Neural cell (in vitro differentiated cells): ENCODE data around the gene CENPP. TPM values are rescaled to one million over a fixed set of nuclear protein-coding genes. Genes with fewer than 3 reads are reported as not detected.

Experiments
- H2AFZ ChIP-seq: fragments of 200-600, 300-800 bp; sonication (generic), shearing (Covaris generic); 2 replicates; pipeline ENCODE4 v1.6.0; 2014; ENCODE audit warnings: low read depth, mild to moderate bottlenecking, antibody characterized with exemption, low read length, moderate library complexity
- H3F3A ChIP-seq: fragments of 200-600 bp; shearing (Covaris generic); 2 replicates; pipeline ENCODE4 v1.6.1; 2016; ENCODE audit warnings: mild to moderate bottlenecking, moderate library complexity, mixed read lengths, antibody characterized with exemption, low read length; ENCODE audit not compliant: insufficient read depth, poor library complexity, severe bottlenecking
- H3K27ac ChIP-seq: fragments of 200-600, 300-800 bp; sonication (generic), shearing (Covaris generic); 2 replicates; pipeline ENCODE4 v1.5.1; 2014; ENCODE audit warnings: mild to moderate bottlenecking, low read length, moderate library complexity
- H3K27me3 ChIP-seq: fragments of 300-800, 200-600 bp; sonication (generic), shearing (Covaris generic); 2 replicates; pipeline ENCODE4 v1.6.0; 2014; ENCODE audit warnings: mild to moderate bottlenecking, low read depth, low read length, moderate library complexity; ENCODE audit not compliant: insufficient read depth
- H3K36me3 ChIP-seq: fragments of 300-800, 200-600 bp; sonication (generic), shearing (Covaris generic); 2 replicates; pipeline ENCODE4 v1.5.1; 2014; ENCODE audit warnings: mild to moderate bottlenecking, antibody characterized with exemption, low read length, moderate library complexity; ENCODE audit not compliant: insufficient read depth
- H3K4me2 ChIP-seq: fragments of 300-800, 200-600 bp; sonication (generic), shearing (Covaris generic); 2 replicates; pipeline ENCODE4 v1.6.0; 2014; ENCODE audit warnings: mild to moderate bottlenecking, low read length
- H3K4me3 ChIP-seq: fragments of 300-800, 200-600 bp; sonication (generic), shearing (Covaris generic); 2 replicates; pipeline ENCODE4 v1.5.1; 2014; ENCODE audit warnings: mild to moderate bottlenecking, low read length, moderate library complexity
- H3K79me2 ChIP-seq: fragments of 200-600 bp; shearing (Covaris generic); replicated peaks from 2 replicates; pipeline ENCODE4 v1.6.0; 2014; ENCODE audit warnings: mild to moderate bottlenecking, low read length, moderate library complexity; ENCODE audit not compliant: insufficient read depth
- H3K9ac ChIP-seq: fragments of 300-800, 200-600 bp; sonication (generic), shearing (Covaris generic); 2 replicates; pipeline ENCODE4 v1.6.1; 2016; ENCODE audit warnings: mild to moderate bottlenecking, low read length, mixed read lengths
- H3K9me2 ChIP-seq: fragments of 200-600 bp; shearing (Covaris generic); 2 replicates; pipeline ENCODE4 v1.6.1; 2016; ENCODE audit warnings: mild to moderate bottlenecking, low read length, mixed read lengths; ENCODE audit not compliant: insufficient read depth
- H3K9me3 ChIP-seq: fragments of 200-600, 300-800 bp; sonication (generic), shearing (Covaris generic); 2 replicates; pipeline ENCODE4 v1.6.1; 2016; ENCODE audit warnings: mild to moderate bottlenecking, mixed run types, low read length, moderate library complexity, mixed read lengths
- H4K20me1 ChIP-seq: fragments of 200-600 bp; shearing (Covaris generic); 2 replicates; pipeline ENCODE4 v1.6.1; 2016; ENCODE audit warnings: mild to moderate bottlenecking, mixed run types; ENCODE audit not compliant: insufficient read depth
- CTCF ChIP-seq: fragments of 450-650 bp; IDR thresholded peaks from 2 replicates; pipeline ENCODE4 v1.5.1; 2014; ENCODE audit warnings: antibody characterized with exemption, mild to moderate bottlenecking, moderate library complexity; ENCODE audit not compliant: poor library complexity, severe bottlenecking
- EP300 ChIP-seq: fragments of 450-650 bp; conservative IDR thresholded peaks from 2 replicates; pipeline ENCODE4 v1.6.1; 2014; ENCODE audit warnings: antibody characterized with exemption, mild to moderate bottlenecking, moderate library complexity; ENCODE audit not compliant: poor library complexity, severe bottlenecking
- EZH2 ChIP-seq: fragments of 200-600, 300-800 bp; shearing (Covaris generic), sonication (generic); IDR thresholded peaks from 2 replicates; pipeline ENCODE4 v1.6.1; 2014; ENCODE audit warnings: antibody characterized with exemption, low read length, borderline replicate concordance, mild to moderate bottlenecking; ENCODE audit not compliant: insufficient read depth, poor library complexity, severe bottlenecking
- MXI1 ChIP-seq: fragments of 450-650 bp; conservative IDR thresholded peaks from 2 replicates; pipeline ENCODE4 v1.6.1; 2014; ENCODE audit warnings: antibody characterized with exemption, mild to moderate bottlenecking; ENCODE audit not compliant: poor library complexity, severe bottlenecking
- POLR2AphosphoS5 ChIP-seq: IDR thresholded peaks from 2 replicates; pipeline ENCODE4 v1.6.1; 2012
- RAD21 ChIP-seq: fragments of 450-650 bp; conservative IDR thresholded peaks from 2 replicates; pipeline ENCODE4 v1.6.1; 2014; ENCODE audit warnings: antibody characterized with exemption, mild to moderate bottlenecking, moderate library complexity
- SMC3 ChIP-seq: fragments of 450-650 bp; conservative IDR thresholded peaks from 2 replicates; pipeline ENCODE4 v1.6.1; 2014; ENCODE audit warnings: antibody characterized with exemption, mild to moderate bottlenecking, moderate library complexity; ENCODE audit not compliant: poor library complexity
- TAF1 ChIP-seq: IDR thresholded peaks from 2 replicates; pipeline ENCODE4 v1.6.1; 2012; ENCODE audit warnings: low read depth
- polyA plus RNA-seq: library from polyadenylated mRNA; depleted of rRNA; stranded (reverse); fragments of >200 nt; gene quantifications from 2 replicates; pipeline ENCODE4 v1.2.3, GENCODE V29; 2014
- TF ChIP-seq, protein P1 (sequence below): IDR thresholded peaks from 2 replicates; pipeline ENCODE4 v1.6.1; 2012; ENCODE audit warnings: borderline replicate concordance

CENPP gene
- polyA plus RNA-seq, 1 donor from 2014 or later, result 5.0 TPM

- H3K9me2 ChIP-seq, result no peaks in the 10 kb centered on the region
- H3K27me3 ChIP-seq, result no peaks in the 10 kb centered on the region
- H3K9me3 ChIP-seq, result no peaks in the 10 kb centered on the region
- no peaks in the 10 kb centered on the region for H4K20me1 ChIP-seq
- H3K4me2 ChIP-seq, result no peak overlapping the region
- no peak overlapping the region for H3K4me3 ChIP-seq
- TF ChIP-seq EP300 (no peak), POLR2AphosphoS5 (no peak), TAF1 (no peak), CTCF (no peak)
- no peak overlapping the region for H2AFZ ChIP-seq
- no peaks in the 10 kb centered on the region for H3K79me2 ChIP-seq
- H3K36me3 ChIP-seq, result no peaks in the 10 kb centered on the region
- no peak overlapping the region for H3K27ac ChIP-seq
- H3K9ac ChIP-seq, result no peak overlapping the region
- H3F3A ChIP-seq, result no peaks in the 10 kb centered on the region
Observed at GRCh38 chr9:92440751-92441046, 114.9 kb downstream of the CENPP start.

- Histone ChIP-seq H3K4me3 (no peak overlapping the region), H4K20me1 (no peaks in the 10 kb centered on the region), H3K9me2 (no peaks in the 10 kb centered on the region), H3K36me3 (no peaks in the 10 kb centered on the region), H3K9ac (no peak overlapping the region), H3K79me2 (no peaks in the 10 kb centered on the region), H3F3A (no peaks in the 10 kb centered on the region), H3K27me3 (no peaks in the 10 kb centered on the region), H3K4me2 (no peak overlapping the region), H3K27ac (no peak overlapping the region), H3K9me3 (no peaks in the 10 kb centered on the region), H2AFZ (no peak overlapping the region)
- TF ChIP-seq EP300 (no peak), CTCF (no peak), TAF1 (no peak), EZH2 (no peak), RAD21 (no peak), MXI1 (no peak), SMC3 (no peak)
- TF ChIP-seq, protein P1, sequence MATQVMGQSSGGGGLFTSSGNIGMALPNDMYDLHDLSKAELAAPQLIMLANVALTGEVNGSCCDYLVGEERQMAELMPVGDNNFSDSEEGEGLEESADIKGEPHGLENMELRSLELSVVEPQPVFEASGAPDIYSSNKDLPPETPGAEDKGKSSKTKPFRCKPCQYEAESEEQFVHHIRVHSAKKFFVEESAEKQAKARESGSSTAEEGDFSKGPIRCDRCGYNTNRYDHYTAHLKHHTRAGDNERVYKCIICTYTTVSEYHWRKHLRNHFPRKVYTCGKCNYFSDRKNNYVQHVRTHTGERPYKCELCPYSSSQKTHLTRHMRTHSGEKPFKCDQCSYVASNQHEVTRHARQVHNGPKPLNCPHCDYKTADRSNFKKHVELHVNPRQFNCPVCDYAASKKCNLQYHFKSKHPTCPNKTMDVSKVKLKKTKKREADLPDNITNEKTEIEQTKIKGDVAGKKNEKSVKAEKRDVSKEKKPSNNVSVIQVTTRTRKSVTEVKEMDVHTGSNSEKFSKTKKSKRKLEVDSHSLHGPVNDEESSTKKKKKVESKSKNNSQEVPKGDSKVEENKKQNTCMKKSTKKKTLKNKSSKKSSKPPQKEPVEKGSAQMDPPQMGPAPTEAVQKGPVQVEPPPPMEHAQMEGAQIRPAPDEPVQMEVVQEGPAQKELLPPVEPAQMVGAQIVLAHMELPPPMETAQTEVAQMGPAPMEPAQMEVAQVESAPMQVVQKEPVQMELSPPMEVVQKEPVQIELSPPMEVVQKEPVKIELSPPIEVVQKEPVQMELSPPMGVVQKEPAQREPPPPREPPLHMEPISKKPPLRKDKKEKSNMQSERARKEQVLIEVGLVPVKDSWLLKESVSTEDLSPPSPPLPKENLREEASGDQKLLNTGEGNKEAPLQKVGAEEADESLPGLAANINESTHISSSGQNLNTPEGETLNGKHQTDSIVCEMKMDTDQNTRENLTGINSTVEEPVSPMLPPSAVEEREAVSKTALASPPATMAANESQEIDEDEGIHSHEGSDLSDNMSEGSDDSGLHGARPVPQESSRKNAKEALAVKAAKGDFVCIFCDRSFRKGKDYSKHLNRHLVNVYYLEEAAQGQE, result no peak
Observed at GRCh38 chr9:92444841-92445240, 119.1 kb downstream of the CENPP start.
